Measurements from ENCODE around the gene AEN. TPM values are rescaled to one million over a fixed set of nuclear protein-coding genes. Genes with fewer than 3 reads are reported as not detected.

The AEN gene, protein sequence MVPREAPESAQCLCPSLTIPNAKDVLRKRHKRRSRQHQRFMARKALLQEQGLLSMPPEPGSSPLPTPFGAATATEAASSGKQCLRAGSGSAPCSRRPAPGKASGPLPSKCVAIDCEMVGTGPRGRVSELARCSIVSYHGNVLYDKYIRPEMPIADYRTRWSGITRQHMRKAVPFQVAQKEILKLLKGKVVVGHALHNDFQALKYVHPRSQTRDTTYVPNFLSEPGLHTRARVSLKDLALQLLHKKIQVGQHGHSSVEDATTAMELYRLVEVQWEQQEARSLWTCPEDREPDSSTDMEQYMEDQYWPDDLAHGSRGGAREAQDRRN
- polyA plus RNA-seq = 3.6 and 4.6 TPM in 2 replicates

GRCh38 chr15:88620995-88621772, at the start of gene AEN:
Gene AEN (plus strand): TSS chr15:88621340. CDS start chr15:88626210, 4,870 bp downstream.

DNA sequence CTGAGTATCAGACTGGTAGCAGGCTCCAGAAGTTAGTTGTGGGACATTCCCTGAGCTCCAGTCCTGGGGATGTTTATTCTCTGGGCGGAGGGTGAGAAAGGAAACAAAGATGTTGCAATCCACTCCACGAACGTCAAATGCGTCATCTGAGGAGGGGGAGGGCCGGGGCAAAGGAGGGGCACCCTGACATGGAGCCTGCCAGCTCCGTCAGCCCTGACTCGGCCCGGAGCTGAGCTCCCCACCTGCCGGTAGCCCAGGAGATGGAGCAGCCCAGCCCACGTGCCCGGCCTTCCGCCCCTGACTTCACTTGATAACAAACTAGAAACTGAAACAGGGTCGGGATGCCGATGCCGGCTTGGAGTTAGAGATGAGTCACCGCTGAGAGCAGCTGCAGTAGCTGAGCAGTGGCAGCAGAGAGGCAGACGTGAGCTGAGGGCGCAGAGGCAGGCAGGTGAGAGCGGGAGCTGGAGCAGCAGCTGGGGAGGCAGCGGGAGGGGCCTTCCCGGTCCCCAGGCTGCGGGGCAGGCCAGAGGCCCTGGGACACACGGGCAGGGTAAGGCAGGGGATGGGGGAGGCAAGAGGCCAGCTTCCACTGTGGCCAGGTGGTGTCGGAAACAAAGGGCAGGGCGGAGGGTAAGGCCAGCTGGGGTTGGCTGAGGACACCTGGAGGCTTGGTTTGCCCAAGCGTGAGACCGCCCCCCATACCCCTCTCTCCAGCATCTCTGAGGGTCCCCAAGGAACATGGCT, 17.7 kb downstream of the AEN start, which contains the start of gene ISG20:
ISG20 (plus strand) TSS at position 391 of the 747 bp plus-strand sequence; CDS start at position 742, 351 bp downstream.

Other genes starting within 250 kb of the AEN start
- gene MRPL46, start 154.0 kb upstream of the AEN start, polyA plus RNA-seq = 36.4 and 42.7 TPM in 2 replicates
- gene MRPS11, start 153.6 kb upstream of the AEN start, polyA plus RNA-seq = 74.9 and 84.9 TPM in 2 replicates
- 1.4 and 2.1 TPM in 2 replicates for gene DET1, start 74.7 kb upstream of the AEN start, polyA plus RNA-seq
- 3.4 TPM in 1 of 2 replicates, not detected in the other for gene ISG20, start 17.7 kb downstream of the AEN start, polyA plus RNA-seq
- gene ACAN, start 182.1 kb downstream of the AEN start, polyA plus RNA-seq = not detected in 2 replicates